Nephron progenitor cell (in vitro differentiated cells): ENCODE measurements around the gene UBXN7.
"Not testable (repeated sequence)": the region's sequence is repeated elsewhere in the genome, so short reads cannot be mapped to it uniquely, and the experiment has no call there.

Source experiments
- DNase-seq: peaks from one replicate; pipeline ENCODE4 v3.0.0; 2021
- H3K27ac Mint-ChIP-seq: 2 replicates; pipeline ENCODE4 v1.8.0; 2021; ENCODE audit warnings: mild to moderate bottlenecking, moderate library complexity, mixed read lengths
- H3K27me3 Mint-ChIP-seq: 2 replicates; pipeline ENCODE4 v1.8.0; 2021; ENCODE audit warnings: mild to moderate bottlenecking, low read depth, mixed read lengths; ENCODE audit not compliant: poor library complexity
- H3K36me3 Mint-ChIP-seq: 2 replicates; pipeline ENCODE4 v1.8.0; 2021; ENCODE audit warnings: low read depth, mixed read lengths
- H3K4me1 Mint-ChIP-seq: 2 replicates; pipeline ENCODE4 v1.8.0; 2021; ENCODE audit warnings: mixed read lengths
- H3K4me3 Mint-ChIP-seq: 2 replicates; pipeline ENCODE4 v1.8.0; 2021; ENCODE audit warnings: mild to moderate bottlenecking, moderate library complexity, mixed read lengths
- H3K9me3 Mint-ChIP-seq: 2 replicates; pipeline ENCODE4 v1.8.0; 2021; ENCODE audit warnings: mild to moderate bottlenecking, moderate library complexity, mixed read lengths
- TF ChIP-seq, protein P1 (sequence below): fragments of 200-600 bp; sonication (generic); IDR thresholded peaks from 2 replicates; pipeline ENCODE4 v1.5.0; 2021; ENCODE audit warnings: antibody characterized with exemption

The UBXN7 gene

DNA sequence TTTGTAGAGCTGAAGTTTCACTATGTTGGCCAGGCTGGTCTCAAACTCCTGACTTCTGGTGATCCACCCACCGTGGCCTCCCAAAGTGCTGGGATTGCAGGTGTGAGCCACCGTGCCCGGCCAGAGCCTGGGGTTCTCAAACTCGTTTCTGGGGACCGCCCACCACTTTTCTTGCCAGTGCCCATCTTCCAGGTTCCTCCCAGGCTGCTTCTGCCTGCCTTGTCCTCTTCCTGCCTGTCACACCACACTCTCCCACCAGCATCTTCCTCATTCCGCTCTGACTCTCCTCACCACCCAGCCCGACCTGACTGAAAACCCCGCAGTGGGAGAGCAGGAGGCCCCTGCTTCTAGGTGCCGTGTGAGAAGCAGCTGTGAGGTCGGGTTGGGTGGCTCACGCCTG, 111.1 kb downstream of the UBXN7 start:
- Mint-ChIP-seq H3K27me3 (peaks cover 4% of the 10 kb centered on the region), H3K9me3 (no peaks in the 10 kb centered on the region), H3K4me3 (no peak overlapping the region), H3K36me3 (no peaks in the 10 kb centered on the region), H3K27ac (peak overlapping the region; percentile 74), H3K4me1 (peaks cover 7% of the 10 kb centered on the region)
- DNase-seq, result no peak
- TF ChIP-seq, protein P1, sequence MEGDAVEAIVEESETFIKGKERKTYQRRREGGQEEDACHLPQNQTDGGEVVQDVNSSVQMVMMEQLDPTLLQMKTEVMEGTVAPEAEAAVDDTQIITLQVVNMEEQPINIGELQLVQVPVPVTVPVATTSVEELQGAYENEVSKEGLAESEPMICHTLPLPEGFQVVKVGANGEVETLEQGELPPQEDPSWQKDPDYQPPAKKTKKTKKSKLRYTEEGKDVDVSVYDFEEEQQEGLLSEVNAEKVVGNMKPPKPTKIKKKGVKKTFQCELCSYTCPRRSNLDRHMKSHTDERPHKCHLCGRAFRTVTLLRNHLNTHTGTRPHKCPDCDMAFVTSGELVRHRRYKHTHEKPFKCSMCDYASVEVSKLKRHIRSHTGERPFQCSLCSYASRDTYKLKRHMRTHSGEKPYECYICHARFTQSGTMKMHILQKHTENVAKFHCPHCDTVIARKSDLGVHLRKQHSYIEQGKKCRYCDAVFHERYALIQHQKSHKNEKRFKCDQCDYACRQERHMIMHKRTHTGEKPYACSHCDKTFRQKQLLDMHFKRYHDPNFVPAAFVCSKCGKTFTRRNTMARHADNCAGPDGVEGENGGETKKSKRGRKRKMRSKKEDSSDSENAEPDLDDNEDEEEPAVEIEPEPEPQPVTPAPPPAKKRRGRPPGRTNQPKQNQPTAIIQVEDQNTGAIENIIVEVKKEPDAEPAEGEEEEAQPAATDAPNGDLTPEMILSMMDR, result no peak

DNA sequence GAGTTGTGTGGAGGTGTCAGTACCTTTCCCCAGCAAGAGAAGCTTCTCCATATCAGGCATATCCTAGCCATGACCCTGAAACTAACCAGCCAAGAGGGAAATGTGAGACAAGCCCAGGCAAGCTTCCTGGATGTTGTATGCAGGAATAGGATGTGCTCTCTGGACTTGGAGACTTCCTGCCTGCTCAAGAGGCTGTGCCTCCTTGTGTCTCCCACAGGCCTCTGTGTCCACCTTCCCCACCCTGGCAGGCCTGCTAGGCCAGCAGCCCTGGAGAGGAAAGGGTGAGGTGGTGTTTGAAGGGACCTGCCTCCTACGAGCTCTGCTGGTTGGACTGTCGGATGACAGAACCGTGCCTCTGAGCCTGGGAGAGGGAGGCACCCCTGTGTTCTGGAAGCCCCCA, 112.1 kb downstream of the UBXN7 start:
- DNase-seq, result no peak
- Mint-ChIP-seq H3K27me3 (peaks cover 4% of the 10 kb centered on the region), H3K4me3 (no peak overlapping the region), H3K36me3 (no peaks in the 10 kb centered on the region), H3K4me1 (peaks cover 7% of the 10 kb centered on the region), H3K27ac (no peak overlapping the region), H3K9me3 (no peaks in the 10 kb centered on the region)
- TF ChIP-seq, protein P1, result no peak

DNA sequence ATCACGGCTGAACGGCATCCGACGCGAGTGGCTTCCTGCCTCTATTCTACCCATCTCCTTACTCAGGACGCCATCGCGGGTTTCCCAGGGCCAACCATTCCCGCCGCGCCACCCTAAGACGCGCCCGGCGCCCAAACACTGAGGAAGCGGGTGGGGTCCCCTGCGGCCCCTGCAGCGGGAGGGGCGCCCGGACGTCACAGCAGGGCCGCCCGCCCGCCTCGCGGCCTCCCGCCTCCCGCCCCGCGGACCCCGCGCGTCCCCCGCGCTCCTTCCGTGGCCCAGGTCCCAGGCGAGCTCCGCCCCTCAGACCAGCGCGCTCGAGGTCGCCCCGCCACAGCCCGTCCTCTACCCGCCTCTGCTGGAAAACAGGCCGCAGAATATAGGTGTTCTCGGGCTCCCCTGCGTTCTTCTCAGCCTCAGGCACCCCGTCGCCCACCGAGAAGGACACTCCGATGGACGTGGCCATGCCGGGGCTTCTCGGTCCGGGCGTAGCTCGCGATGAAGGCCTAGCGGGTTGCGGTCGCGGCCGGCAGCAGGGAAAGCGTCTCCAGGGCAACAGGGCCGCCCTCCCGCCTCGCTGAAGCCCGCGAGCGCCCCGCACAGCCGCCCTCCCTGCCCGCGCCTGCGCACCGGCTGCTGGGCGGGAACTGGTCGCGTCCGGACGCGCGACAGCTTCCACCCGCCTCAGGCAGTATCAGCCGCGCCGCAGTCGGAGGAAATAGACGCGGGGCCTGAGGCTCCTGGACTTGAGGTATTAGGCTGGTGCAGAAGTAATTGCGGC, 114.3 kb downstream of the UBXN7 start, which contains the start of gene DYNLT2B:
Gene DYNLT2B, minus strand, starts transcription at position 554 of the 781 bp plus-strand sequence. Its CDS starts 88 bp downstream, at position 466.
- peak; percentile 91 for DNase-seq
- TF ChIP-seq, protein P1, result no peak
- peaks cover 4% of the 10 kb centered on the region for H3K27me3 Mint-ChIP-seq
- peak within 1 kb of the TSS; percentile 99 for H3K27ac Mint-ChIP-seq
- H3K4me1 Mint-ChIP-seq, result peaks cover 12% of the 10 kb centered on the region
- no peaks in the 10 kb centered on the region for H3K9me3 Mint-ChIP-seq
- peaks cover 12% of the 10 kb centered on the region for H3K36me3 Mint-ChIP-seq
- H3K4me3 Mint-ChIP-seq, result peak within 1 kb of the TSS; percentile 93

DNA sequence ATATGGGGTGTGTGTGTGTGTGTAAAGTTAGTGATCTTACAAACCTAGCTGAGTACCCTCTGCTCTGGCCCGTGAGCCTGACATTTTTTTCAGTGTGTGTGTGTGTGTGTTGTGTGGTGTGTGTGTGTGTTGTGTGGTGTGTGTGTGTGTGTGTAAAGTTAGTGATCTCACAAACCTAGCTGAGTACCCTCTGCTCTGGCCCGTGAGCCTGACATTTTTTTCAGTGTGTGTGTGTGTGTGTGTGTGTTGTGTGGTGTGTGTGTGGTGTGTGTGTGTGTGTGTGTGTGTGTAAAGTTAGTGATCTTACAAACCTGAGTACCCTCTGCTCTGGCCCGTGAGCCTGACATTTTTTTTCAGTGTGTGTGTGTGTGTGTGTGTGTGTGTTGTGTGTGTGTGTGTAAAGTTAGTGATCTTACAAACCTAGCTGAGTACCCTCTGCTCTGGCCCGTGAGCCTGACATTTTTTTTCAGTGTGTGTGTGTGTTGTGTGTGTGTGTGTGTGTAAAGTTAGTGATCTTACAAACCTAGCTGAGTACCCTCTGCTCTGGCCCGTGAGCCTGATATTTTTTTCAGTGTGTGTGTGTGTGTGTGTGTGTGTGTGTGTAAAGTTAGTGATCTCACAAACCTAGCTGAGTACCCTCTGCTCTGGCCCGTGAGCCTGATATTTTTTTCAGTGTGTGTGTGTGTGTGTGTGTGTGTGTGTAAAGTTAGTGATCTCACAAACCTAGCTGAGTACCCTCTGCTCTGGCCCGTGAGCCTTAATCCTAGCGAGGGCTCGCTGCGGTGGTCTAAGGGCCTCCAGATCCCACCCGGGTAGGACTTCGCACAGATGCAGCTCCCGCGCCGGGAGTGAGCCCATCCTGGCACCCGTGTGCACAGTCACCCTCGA, 115.2 kb downstream of the UBXN7 start:
- Mint-ChIP-seq H3K4me1 (peaks cover 12% of the 10 kb centered on the region), H3K4me3 (peak overlapping the region; percentile 93), H3K36me3 (peaks cover 17% of the 10 kb centered on the region), H3K27ac (peak overlapping the region; percentile 88)
- not testable (repeated sequence) for H3K27me3 Mint-ChIP-seq, DNase-seq, H3K9me3 Mint-ChIP-seq

DNA sequence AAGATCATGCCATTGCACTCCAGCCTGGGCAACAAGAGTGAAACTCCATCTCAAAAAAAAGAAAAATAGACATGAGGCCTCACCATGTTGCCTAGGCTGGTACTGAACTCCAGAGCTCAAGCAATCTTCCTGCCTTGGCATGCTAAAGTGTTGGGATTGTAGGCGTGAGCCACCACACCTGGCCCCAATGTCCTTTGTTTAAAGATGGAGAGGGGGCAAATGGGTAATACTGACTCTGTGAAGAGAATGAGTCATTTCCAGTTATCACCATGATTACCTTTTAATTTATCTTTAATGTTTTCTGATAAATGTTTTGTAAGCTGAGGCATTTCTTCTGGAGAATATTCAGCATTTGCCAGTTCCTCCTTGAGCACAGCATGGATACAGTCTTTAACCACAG, 116.4 kb downstream of the UBXN7 start:
- DNase-seq, result no peak
- TF ChIP-seq, protein P1, result no peak
- Mint-ChIP-seq H3K4me3 (peak overlapping the region; percentile 93), H3K36me3 (peaks cover 24% of the 10 kb centered on the region), H3K27me3 (peaks cover 6% of the 10 kb centered on the region), H3K9me3 (no peaks in the 10 kb centered on the region), H3K4me1 (peaks cover 12% of the 10 kb centered on the region), H3K27ac (no peak overlapping the region)

DNA sequence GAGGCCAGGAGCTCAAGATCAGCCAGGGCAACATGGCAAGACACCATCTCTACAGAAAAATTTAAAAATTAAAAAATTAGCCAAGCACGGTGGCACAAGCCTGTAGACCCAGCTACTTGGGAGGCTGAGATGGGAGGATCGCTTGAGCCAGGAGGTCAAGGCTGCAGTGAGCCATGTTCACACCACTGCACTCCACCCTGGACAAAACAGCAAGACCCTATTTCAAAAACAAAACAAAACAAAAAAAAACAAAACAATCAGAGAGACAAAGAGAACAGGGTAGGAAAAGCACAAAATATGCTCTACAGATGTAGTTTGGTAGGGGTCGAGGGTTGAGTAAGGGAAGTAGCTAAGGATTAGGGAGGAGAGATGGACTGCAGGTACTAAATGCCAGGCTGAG, 117.6 kb downstream of the UBXN7 start:
- no peak for DNase-seq
- Mint-ChIP-seq H3K4me3 (no peak overlapping the region), H3K36me3 (peaks cover 28% of the 10 kb centered on the region), H3K27ac (peak overlapping the region; percentile 30), H3K27me3 (peaks cover 7% of the 10 kb centered on the region), H3K4me1 (peaks cover 12% of the 10 kb centered on the region), H3K9me3 (no peaks in the 10 kb centered on the region)
- TF ChIP-seq, protein P1, result no peak

DNA sequence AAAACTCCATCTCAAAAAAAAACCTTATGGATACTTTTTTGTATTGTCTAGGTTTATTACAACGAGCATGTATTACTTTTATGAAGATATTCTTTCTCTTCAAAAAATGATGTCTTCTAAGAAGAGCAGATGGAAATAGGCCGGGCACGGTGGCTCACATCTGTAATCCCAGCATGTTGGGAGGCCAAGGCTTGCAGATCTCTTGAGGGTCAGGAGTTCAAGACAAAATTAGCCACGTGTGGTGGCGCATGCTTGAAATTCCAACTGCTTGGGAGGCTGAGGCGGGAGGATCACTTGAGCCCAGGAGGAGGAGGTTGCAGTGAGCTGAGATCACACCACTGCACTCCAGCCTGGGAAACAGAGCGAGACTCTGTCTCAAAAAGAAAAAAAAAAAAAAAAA, 118.1 kb downstream of the UBXN7 start:
- H3K4me3 Mint-ChIP-seq, DNase-seq, H3K27me3 Mint-ChIP-seq, H3K9me3 Mint-ChIP-seq: not testable (repeated sequence)
- Mint-ChIP-seq H3K27ac (peak overlapping the region; percentile 91), H3K4me1 (peaks cover 12% of the 10 kb centered on the region), H3K36me3 (peaks cover 33% of the 10 kb centered on the region)

DNA sequence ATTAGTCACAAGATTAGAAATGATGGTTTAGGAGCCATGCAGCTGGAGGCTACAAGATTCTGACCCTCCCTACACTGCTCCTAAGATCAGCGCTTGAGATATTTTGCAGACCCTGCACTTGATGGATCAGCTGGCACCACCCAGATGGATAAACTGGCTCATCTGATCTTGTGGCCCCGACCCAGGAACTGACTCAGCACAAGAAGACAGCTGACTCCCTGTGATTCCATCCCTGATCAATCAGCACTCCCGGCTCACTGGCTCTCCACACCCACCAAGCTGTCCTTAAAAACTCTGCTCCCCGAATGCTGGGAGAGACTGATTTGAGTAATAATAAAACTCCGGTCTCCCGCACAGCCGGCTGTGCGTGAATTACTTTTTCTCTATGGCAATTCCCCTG, 129.3 kb downstream of the UBXN7 start:
- not testable (repeated sequence) for H3K4me1 Mint-ChIP-seq, H3K27me3 Mint-ChIP-seq
- peaks cover 58% of the 10 kb centered on the region for H3K36me3 Mint-ChIP-seq

DNA sequence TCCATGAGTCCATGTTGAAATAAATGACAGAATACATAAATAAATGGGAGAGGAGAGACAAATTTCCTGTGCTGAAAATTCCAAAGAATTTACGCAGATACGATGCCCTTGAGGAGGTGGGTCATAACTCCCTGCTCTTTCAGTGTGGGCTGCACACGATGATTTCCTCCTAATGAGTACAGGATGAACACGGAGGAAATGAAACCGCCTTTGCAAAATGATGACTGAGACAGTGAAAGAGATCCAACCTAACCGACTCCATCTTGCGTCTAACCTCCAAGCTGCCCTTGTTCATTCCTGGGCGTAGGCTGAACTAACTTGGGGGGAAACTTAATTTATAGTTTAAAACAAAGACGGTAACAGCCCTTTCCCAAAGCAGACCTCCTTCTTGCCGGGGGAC, 129.7 kb downstream of the UBXN7 start:
- H3K4me1 Mint-ChIP-seq, H3K27me3 Mint-ChIP-seq, DNase-seq, H3K9me3 Mint-ChIP-seq, H3K27ac Mint-ChIP-seq, H3K4me3 Mint-ChIP-seq: not testable (repeated sequence)
- H3K36me3 Mint-ChIP-seq, result peaks cover 58% of the 10 kb centered on the region

More for the DNA sequence above, 129.3 kb downstream of the UBXN7 start:
- not testable (repeated sequence) for DNase-seq, H3K4me3 Mint-ChIP-seq, H3K9me3 Mint-ChIP-seq
- peak overlapping the region; percentile 86 for H3K27ac Mint-ChIP-seq
